Cardiac muscle cell (in vitro differentiated cells and primary cell): ENCODE results near the gene FGGY. TPM values are rescaled to one million over a fixed set of nuclear protein-coding genes. Genes with fewer than 3 reads are reported as not detected.

Source experiments
- DNase-seq, 2 donors: peaks; one replicate each; pipeline versions ENCODE4 v3.0.0 to v3.0.0-alpha.2; 2010 to 2017; ENCODE audit warnings: low read depth in 1 of 2, low spot score in 1 of 2
- H3K27ac ChIP-seq: fragments of 200-600 bp; sonication (generic); 2 replicates; pipeline ENCODE4 v1.5.1; 2016
- H3K27me3 ChIP-seq: fragments of 200-600 bp; sonication (generic); 2 replicates; pipeline ENCODE4 v1.6.0; 2016; ENCODE audit warnings: control low read depth
- H3K36me3 ChIP-seq: fragments of 200-600 bp; sonication (generic); 2 replicates; pipeline ENCODE4 v1.5.1; 2016; ENCODE audit warnings: control low read depth
- H3K4me1 ChIP-seq: fragments of 200-600 bp; sonication (generic); 2 replicates; pipeline ENCODE4 v1.8.1; 2017; ENCODE audit warnings: low read depth, mild to moderate bottlenecking, mixed run types
- H3K4me3 ChIP-seq: fragments of 200-600 bp; sonication (generic); 2 replicates; pipeline ENCODE4 v1.5.1; 2016; ENCODE audit warnings: mild to moderate bottlenecking
- H3K9me3 ChIP-seq: fragments of 200-600 bp; sonication (generic); 2 replicates; pipeline ENCODE4 v1.5.1; 2017; ENCODE audit warnings: low read depth, mild to moderate bottlenecking, control low read depth
- polyA plus RNA-seq: library from polyadenylated mRNA; unstranded; fragments of >200 nt; fragmentation: Nextera tagmentation; extraction: Ambion mirVana; gene quantifications from 2 replicates; pipeline ENCODE4 v1.2.1, GENCODE V29; 2016
- total RNA-seq: library from RNA; depleted of rRNA; stranded (reverse); fragments of >200 nt; gene quantifications from 2 replicates; pipeline ENCODE4 v1.2.3, GENCODE V29; 2016
- TF ChIP-seq, protein P1 (sequence below): IDR thresholded peaks from 2 replicates; pipeline ENCODE4 v1.5.1; 2012; ENCODE audit warnings: low read depth, mild to moderate bottlenecking, low read length

Gene FGGY
- total and polyA plus RNA-seq, 2 experiments from 2014 or later, result 9.8 to 14.5 TPM

DNA sequence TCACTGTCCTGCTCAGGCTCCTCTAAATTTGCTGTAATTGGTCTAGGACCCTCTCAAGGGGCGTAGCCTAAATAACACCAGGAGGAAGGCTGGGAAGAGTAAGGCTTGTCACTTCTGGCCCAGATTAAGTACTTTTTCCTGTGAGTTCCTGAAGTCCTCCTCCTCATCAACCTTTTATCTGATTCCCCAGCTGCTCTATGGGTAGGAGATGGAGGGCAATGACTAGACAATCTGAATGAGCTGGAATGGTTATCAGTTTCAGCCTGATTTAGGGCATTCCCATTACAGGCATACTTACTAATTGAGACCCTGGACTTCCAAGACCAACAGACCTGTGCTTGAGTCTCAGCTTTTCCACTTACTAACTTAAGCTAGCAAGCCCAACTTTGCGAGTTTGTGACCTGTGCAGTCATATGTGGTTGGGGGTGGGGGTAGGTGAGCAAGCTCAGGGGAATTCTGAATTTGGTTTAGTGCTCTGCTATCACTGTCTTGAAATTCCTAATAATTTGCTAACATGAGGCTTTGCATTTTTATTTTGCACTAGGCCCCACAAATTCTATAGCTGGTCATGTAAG, 18.0 kb upstream of the FGGY start:
- TF ChIP-seq, protein P1, sequence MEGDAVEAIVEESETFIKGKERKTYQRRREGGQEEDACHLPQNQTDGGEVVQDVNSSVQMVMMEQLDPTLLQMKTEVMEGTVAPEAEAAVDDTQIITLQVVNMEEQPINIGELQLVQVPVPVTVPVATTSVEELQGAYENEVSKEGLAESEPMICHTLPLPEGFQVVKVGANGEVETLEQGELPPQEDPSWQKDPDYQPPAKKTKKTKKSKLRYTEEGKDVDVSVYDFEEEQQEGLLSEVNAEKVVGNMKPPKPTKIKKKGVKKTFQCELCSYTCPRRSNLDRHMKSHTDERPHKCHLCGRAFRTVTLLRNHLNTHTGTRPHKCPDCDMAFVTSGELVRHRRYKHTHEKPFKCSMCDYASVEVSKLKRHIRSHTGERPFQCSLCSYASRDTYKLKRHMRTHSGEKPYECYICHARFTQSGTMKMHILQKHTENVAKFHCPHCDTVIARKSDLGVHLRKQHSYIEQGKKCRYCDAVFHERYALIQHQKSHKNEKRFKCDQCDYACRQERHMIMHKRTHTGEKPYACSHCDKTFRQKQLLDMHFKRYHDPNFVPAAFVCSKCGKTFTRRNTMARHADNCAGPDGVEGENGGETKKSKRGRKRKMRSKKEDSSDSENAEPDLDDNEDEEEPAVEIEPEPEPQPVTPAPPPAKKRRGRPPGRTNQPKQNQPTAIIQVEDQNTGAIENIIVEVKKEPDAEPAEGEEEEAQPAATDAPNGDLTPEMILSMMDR, result no peak
- no peaks in the 10 kb centered on the region for H3K27me3 ChIP-seq
- no peaks in the 10 kb centered on the region for H3K36me3 ChIP-seq
- no peak for DNase-seq
- no peak overlapping the region for H3K4me3 ChIP-seq
- H3K27ac ChIP-seq, result no peak overlapping the region
- no peaks in the 10 kb centered on the region for H3K9me3 ChIP-seq
- H3K4me1 ChIP-seq, result peaks cover 3% of the 10 kb centered on the region

DNA sequence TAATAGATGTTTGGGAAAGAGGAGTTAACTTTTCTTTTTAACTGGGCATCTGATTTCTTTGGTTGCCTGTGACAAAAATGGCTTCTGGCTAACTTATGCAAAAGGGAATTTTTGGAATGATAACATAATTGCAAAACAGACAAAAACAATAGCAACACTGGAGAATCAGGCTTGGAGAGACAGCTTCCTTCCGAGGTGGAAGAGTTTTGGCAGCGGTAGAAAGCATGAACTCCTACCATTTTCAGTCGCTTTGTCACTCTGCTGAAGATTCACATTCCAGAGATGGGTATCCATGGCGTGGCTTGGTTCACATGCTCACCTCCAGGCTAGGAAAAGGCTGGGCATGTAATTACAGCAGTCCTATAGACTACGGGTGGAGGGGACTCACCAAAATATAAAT, 17.2 kb upstream of the FGGY start:
- H3K4me1 ChIP-seq, result peaks cover 3% of the 10 kb centered on the region
- TF ChIP-seq, protein P1, result no peak
- DNase-seq, result peak in 1 of 2 donors; percentile 32
- H3K27me3 ChIP-seq, result no peaks in the 10 kb centered on the region
- H3K27ac ChIP-seq, result no peak overlapping the region
- H3K36me3 ChIP-seq, result no peaks in the 10 kb centered on the region
- no peak overlapping the region for H3K4me3 ChIP-seq
- no peaks in the 10 kb centered on the region for H3K9me3 ChIP-seq

DNA sequence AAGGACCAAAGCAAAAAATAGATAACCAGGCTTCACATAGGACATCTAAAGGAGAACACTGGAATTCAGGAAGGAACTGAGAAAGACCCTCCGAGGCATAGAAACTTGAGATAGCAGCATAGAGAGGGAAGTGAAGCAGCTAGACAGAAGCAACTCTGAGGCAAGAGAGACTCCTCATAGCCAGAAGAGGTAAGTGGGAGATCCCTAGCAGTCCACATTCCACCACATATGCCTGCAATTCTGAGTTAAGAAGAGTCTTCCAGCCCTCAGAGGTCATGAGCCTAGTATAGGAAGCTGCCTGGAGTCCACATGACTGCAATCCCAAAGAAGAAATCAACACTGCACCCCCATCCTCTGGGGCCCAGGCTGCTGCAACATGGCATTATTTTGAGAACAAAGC, 13.9 kb upstream of the FGGY start:
- Histone ChIP-seq H3K4me1 (peaks cover 3% of the 10 kb centered on the region), H3K27me3 (peaks cover 2% of the 10 kb centered on the region), H3K36me3 (no peaks in the 10 kb centered on the region), H3K9me3 (no peaks in the 10 kb centered on the region), H3K27ac (no peak overlapping the region), H3K4me3 (no peak overlapping the region)
- no peak for DNase-seq
- TF ChIP-seq, protein P1, result no peak

DNA sequence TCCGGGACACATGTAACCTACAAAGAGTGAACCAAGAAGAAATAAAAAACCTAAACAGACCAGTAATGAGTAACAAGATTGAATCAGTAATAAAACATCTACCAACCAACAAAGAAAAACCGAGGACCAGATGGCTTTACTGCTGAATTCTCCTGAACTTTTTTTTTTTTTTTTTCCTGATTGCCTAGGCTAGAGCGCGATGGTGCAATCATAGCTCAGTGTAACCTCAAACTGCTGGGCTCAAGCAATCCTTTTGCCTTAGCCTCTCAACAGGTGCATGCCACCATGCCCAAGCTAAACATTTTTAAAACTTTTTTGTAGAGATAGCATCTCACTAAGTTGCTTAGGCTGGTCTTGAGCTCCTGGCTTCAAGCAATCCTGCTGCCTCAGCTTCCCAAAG, 11.2 kb upstream of the FGGY start:
- no peaks in the 10 kb centered on the region for H3K36me3 ChIP-seq
- no peak overlapping the region for H3K4me3 ChIP-seq
- TF ChIP-seq, protein P1, result no peak
- H3K4me1 ChIP-seq, result peaks cover 9% of the 10 kb centered on the region
- no peak for DNase-seq
- H3K9me3 ChIP-seq, result no peaks in the 10 kb centered on the region
- H3K27me3 ChIP-seq, result peaks cover 2% of the 10 kb centered on the region
- no peak overlapping the region for H3K27ac ChIP-seq

DNA sequence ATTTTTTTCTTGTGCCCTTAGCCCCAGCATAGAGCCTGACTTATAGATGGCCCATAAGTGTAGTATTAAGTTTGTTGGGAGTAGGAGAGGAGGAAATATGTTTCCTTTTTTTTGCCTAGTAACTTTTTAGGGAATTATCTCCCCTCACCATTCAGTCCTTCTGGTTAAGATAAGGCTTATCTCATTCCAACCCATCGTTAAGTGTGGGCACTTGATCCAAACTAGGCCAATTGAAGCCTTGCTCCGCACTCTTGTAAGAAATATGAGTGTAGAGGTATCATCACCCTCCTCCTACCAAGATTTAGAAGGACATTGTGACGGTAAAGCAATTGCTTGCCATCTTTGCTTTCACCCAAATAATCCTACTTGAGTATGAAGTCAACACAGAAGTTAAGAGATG, 8.8 kb upstream of the FGGY start:
- H3K4me1 ChIP-seq, result peaks cover 7% of the 10 kb centered on the region
- TF ChIP-seq, protein P1, result no peak
- H3K27ac ChIP-seq, result no peak overlapping the region
- no peak overlapping the region for H3K4me3 ChIP-seq
- H3K27me3 ChIP-seq, result peaks cover 2% of the 10 kb centered on the region
- no peaks in the 10 kb centered on the region for H3K9me3 ChIP-seq
- DNase-seq, result no peak
- no peaks in the 10 kb centered on the region for H3K36me3 ChIP-seq

DNA sequence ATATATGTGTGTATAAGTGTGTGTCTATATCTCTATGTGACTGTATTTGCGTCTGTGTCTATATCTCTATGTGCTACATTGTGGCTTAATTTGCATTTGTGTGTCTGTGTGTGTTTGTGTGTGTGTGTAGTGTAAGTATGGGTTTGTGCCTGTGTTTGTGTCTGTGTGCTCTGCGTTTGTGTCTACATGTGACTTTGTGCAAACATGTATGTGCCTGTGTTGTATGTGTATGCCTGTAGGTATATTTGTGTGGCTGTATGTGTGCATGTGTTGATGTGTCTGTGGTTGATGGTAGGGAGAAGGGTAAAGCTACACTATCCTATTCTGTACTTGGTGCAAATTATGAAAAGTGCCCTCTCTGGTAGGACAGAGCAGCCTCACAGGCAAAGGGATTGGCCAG, 7.3 kb upstream of the FGGY start:
- Histone ChIP-seq H3K27me3 (peaks cover 2% of the 10 kb centered on the region), H3K4me3 (no peak overlapping the region), H3K36me3 (no peaks in the 10 kb centered on the region), H3K9me3 (no peaks in the 10 kb centered on the region), H3K4me1 (peaks cover 7% of the 10 kb centered on the region), H3K27ac (no peak overlapping the region)
- TF ChIP-seq, protein P1, result no peak
- DNase-seq, result no peak
